ENCODE data around the gene GGTLC2. TPM values are rescaled to one million over a fixed set of nuclear protein-coding genes. Genes with fewer than 3 reads are reported as not detected.
"Not testable (repeated sequence)": the region's sequence is repeated elsewhere in the genome, so short reads cannot be mapped to it uniquely, and the experiment has no call there.

Gene GGTLC2
- total and polyA plus RNA-seq, 3 donors from 2014 or later: 2.8 to 21.5 (median 4.5) TPM

DNA sequence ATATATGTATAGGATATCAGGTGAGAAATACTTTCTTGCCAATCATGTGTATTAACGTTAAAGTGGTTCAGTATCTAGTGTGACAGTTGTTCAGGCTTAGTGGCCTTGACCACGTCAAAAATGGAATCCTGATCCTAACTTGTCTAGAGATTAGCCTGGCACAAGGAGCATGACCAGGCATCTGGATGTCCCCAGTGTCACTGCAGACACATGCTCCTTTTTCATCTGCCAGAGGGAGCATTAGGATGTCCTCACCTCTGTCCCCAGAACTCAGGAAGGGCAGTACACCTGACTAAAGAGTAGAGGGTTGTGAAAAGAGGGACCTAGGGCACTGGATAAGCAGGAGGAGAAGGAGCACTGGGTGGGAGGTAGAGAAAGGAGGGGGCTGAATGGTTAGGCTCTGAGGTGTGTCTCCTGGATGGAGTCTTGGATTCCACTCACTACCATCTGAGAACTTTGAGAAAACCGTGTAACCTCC is 40.9 kb upstream of the GGTLC2 start:
- H3K4me3 ChIP-seq: no peak overlapping the region
- no peak for DNase-seq
- intact Hi-C loops (cut with DNase I; ENCODE audit: low total_unique reads): no loop called here
- no peaks in the 10 kb centered on the region for H3K9me3 ChIP-seq
- no peaks in the 10 kb centered on the region for H3K27me3 ChIP-seq
- no peaks in the 10 kb centered on the region for H3K4me1 ChIP-seq
- 65 to 72% methylated on average over 3 of the region's 3 CpGs for WGBS, 2 donors
- no peaks in the 10 kb centered on the region for H3K36me3 ChIP-seq (ENCODE audit: low read depth, missing control alignments)
- TF ChIP-seq, protein P1, sequence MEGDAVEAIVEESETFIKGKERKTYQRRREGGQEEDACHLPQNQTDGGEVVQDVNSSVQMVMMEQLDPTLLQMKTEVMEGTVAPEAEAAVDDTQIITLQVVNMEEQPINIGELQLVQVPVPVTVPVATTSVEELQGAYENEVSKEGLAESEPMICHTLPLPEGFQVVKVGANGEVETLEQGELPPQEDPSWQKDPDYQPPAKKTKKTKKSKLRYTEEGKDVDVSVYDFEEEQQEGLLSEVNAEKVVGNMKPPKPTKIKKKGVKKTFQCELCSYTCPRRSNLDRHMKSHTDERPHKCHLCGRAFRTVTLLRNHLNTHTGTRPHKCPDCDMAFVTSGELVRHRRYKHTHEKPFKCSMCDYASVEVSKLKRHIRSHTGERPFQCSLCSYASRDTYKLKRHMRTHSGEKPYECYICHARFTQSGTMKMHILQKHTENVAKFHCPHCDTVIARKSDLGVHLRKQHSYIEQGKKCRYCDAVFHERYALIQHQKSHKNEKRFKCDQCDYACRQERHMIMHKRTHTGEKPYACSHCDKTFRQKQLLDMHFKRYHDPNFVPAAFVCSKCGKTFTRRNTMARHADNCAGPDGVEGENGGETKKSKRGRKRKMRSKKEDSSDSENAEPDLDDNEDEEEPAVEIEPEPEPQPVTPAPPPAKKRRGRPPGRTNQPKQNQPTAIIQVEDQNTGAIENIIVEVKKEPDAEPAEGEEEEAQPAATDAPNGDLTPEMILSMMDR (IDR thresholded peaks at IDR 0.05): no peak
- TF ChIP-seq POLR2A (IDR thresholded peaks at IDR 0.05): no peak
- no peak overlapping the region for H3K27ac ChIP-seq

DNA sequence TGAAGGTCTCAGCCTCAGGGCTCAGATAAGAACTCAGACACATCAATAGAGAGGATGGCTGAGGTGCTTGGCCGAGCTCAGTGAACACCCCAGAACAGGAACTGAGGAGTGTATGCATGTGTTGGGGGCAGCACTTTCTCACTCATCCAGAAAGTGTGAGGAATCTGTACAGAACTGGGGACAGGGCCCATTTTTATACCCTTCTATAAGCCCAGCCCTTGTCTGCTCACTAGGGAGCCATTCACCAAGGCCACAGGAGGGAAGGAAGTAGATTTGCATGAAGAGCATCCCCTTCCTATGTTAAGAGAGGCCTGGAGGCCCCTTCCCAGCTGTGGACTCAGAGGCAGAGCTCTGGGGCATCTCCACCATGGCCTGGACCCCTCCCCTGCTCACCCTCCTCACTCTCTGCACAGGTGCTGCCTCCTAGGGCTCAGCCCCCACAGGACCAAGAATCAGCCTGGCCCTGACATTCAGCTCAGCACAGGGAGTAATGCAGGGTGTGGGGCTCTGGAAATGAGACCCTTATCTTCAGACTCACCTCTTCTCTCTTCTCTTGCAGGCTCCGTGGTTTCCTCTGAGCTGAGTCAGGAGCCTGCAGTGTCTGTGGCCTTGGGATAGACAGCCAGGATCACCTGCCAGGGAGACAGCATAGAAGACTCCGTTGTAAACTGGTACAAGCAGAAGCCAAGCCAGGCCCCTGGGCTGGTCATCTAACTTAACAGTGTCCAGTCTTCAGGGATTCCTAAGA is 39.9 kb upstream of the GGTLC2 start:
- Histone ChIP-seq H3K27me3 (no peaks in the 10 kb centered on the region), H3K4me3 (no peak overlapping the region), H3K9me3 (no peaks in the 10 kb centered on the region), H3K4me1 (no peaks in the 10 kb centered on the region), H3K36me3 (ENCODE audit: low read depth, missing control alignments) (no peaks in the 10 kb centered on the region), H3K27ac (no peak overlapping the region)
- no peak for DNase-seq
- WGBS, 2 donors: 61 to 63% methylated on average over 3 of the region's 3 CpGs
- intact Hi-C loops (cut with DNase I; ENCODE audit: low total_unique reads): no loop called here
- TF ChIP-seq, protein P1 (IDR thresholded peaks at IDR 0.05): no peak
- no peak for TF ChIP-seq POLR2A (IDR thresholded peaks at IDR 0.05)

DNA sequence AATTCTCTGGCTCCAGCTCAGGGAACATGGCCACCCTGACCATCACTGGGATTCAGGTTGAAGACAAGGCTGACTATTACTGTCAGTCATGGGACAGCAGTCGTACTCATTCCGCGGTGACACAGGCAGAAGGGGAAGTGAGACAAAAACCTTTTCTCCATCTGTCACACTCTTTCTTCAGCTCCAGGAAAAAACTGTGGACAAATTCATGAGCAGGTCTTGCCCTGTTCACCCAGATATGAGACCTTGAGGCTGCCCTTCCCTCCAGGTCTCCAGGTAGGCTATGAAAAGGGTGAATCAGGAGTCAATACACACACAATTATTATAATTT is 39.4 kb upstream of the GGTLC2 start:
- intact Hi-C loops (cut with DNase I; ENCODE audit: low total_unique reads): no loop called here
- 72 to 87% methylated on average over 3 of the region's 3 CpGs for whole genome bisulfite sequencing, 2 donors
- Histone ChIP-seq H3K27me3 (no peaks in the 10 kb centered on the region), H3K4me1 (no peaks in the 10 kb centered on the region), H3K36me3 (ENCODE audit: low read depth, missing control alignments) (no peaks in the 10 kb centered on the region), H3K9me3 (no peaks in the 10 kb centered on the region), H3K4me3 (no peak overlapping the region), H3K27ac (no peak overlapping the region)
- TF ChIP-seq, protein P1 (IDR thresholded peaks at IDR 0.05): no peak
- TF ChIP-seq POLR2A (IDR thresholded peaks at IDR 0.05): no peak
- DNase-seq: no peak

DNA sequence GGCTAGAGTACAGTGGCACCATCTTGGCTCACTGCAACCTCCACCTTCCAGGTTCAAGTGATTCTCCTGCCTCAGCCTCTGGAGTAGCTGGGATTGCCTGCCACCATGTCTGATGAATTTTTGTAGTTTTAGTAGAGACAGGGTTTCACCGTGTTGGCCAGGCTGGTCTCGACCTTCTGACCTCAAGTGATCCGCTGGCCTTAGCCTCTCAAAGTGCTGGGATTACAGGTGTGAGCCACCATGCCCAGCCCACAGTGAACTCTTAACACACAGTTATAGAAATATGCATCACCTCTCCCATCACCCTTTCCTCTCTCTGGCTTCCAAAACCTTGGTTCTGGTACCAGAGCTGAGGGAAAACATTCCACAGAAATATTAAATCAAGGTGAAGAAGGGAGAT is 36.4 kb upstream of the GGTLC2 start:
- intact Hi-C loops (cut with DNase I; ENCODE audit: low total_unique reads); H3K4me3 ChIP-seq; DNase-seq; H3K27ac ChIP-seq; H3K4me1 ChIP-seq; H3K36me3 ChIP-seq (ENCODE audit: low read depth, missing control alignments); H3K9me3 ChIP-seq; H3K27me3 ChIP-seq: not testable (repeated sequence)
- WGBS, 2 donors: 91 to 100% methylated on average over 1 to 3 of the region's 3 CpGs

DNA sequence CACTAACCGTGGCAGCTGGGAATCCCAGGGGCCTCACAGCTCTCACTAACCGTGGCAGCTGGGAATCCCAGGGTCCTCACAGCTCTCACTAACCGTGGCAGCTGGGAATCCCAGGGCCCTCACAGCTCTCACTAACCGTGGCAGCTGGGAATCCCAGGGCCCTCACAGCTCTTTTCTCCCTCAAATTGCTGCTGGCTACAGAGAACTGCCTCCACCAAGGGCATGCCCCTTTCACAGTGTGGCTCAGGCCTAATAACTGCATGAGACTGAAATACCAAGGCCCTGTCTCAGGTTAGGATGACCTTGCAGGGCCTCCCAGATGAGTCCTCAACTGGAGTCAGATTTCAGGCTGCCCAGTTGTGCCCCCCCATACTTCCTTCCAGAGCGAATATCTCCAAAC is 35.1 kb upstream of the GGTLC2 start:
- intact Hi-C loops (cut with DNase I; ENCODE audit: low total_unique reads): no loop called here
- H3K27ac ChIP-seq: no peak overlapping the region
- H3K36me3 ChIP-seq (ENCODE audit: low read depth, missing control alignments): no peaks in the 10 kb centered on the region
- TF ChIP-seq, protein P1 (IDR thresholded peaks at IDR 0.05): no peak
- TF ChIP-seq POLR2A (IDR thresholded peaks at IDR 0.05): no peak
- H3K4me3 ChIP-seq: no peak overlapping the region
- 56% methylated on average over 5 of the region's 5 CpGs; no CpG with 5 or more reads in 1 of the 2 donors for WGBS, 2 donors
- no peak for DNase-seq
- H3K27me3 ChIP-seq: no peaks in the 10 kb centered on the region
- no peaks in the 10 kb centered on the region for H3K9me3 ChIP-seq
- H3K4me1 ChIP-seq: no peaks in the 10 kb centered on the region
